Testis (tissue), 2 donors: ENCODE results near the gene RANBP17.

Experiments used
- POLR2A ChIP-seq: fragments of 450-650 bp; IDR thresholded peaks from one replicate; pipeline ENCODE4 v1.6.1; 2017; ENCODE audit warnings: antibody characterized with exemption, mild to moderate bottlenecking, moderate library complexity
- TF ChIP-seq, protein P1 (sequence below), 3 experiments: fragments of 450-650 bp in 2 of 3; fragments of 200-600 bp in 1 of 3; sonication (generic) in 1 of 3; IDR thresholded peaks; one replicate each; pipeline ENCODE4 v1.5.1; 2016 to 2019; ENCODE audit warnings: antibody characterized with exemption in 3 of 3, mild to moderate bottlenecking in 2 of 3, moderate library complexity in 1 of 3

GRCh38 chr5:170826117-170826516, 35.7 kb upstream of the RANBP17 start:
- TF ChIP-seq, protein P1, sequence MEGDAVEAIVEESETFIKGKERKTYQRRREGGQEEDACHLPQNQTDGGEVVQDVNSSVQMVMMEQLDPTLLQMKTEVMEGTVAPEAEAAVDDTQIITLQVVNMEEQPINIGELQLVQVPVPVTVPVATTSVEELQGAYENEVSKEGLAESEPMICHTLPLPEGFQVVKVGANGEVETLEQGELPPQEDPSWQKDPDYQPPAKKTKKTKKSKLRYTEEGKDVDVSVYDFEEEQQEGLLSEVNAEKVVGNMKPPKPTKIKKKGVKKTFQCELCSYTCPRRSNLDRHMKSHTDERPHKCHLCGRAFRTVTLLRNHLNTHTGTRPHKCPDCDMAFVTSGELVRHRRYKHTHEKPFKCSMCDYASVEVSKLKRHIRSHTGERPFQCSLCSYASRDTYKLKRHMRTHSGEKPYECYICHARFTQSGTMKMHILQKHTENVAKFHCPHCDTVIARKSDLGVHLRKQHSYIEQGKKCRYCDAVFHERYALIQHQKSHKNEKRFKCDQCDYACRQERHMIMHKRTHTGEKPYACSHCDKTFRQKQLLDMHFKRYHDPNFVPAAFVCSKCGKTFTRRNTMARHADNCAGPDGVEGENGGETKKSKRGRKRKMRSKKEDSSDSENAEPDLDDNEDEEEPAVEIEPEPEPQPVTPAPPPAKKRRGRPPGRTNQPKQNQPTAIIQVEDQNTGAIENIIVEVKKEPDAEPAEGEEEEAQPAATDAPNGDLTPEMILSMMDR (IDR thresholded peaks at IDR 0.05): no peak
- no peak for TF ChIP-seq POLR2A
